GOT3 (cell line): ENCODE measurements around the gene ANKRD49.

Source experiments
- DNase-seq: peaks from one replicate; lab custom pipeline; 2025; ENCODE audit warnings: mixed read lengths; lab: John Stamatoyannopoulos, UW

The ANKRD49 gene

DNA sequence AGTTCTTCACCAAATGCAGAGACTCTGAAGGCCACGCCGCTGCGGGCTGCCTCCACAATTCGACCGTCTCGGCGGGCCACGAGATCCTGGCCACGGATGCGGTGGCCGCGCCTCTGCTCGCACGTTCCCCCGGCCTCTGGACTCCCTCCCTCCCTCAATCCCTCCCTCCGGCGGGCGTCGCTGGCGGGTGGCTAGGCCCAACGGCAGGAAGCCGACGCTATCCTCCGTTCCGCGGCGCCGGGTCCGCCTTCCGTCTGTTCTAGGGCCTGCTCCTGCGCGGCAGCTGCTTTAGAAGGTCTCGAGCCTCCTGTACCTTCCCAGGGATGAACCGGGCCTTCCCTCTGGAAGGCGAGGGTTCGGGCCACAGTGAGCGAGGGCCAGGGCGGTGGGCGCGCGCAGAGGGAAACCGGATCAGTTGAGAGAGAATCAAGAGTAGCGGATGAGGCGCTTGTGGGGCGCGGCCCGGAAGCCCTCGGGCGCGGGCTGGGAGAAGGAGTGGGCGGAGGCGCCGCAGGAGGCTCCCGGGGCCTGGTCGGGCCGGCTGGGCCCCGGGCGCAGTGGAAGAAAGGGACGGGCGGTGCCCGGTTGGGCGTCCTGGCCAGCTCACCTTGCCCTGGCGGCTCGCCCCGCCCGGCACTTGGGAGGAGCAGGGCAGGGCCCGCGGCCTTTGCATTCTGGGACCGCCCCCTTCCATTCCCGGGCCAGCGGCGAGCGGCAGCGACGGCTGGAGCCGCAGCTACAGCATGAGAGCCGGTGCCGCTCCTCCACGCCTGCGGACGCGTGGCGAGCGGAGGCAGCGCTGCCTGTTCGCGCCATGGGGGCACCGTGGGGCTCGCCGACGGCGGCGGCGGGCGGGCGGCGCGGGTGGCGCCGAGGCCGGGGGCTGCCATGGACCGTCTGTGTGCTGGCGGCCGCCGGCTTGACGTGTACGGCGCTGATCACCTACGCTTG, 50.2 kb downstream of the ANKRD49 start, which contains the start of gene FUT4:
TSS of gene FUT4 (plus strand) at position 227 of the 951 bp plus-strand sequence. CDS start at position 440, 213 bp downstream.
- peak; percentile 37 for DNase-seq

GRCh38 chr11:94544646-94545263, 51.0 kb downstream of the ANKRD49 start:
- no peak for DNase-seq

DNA sequence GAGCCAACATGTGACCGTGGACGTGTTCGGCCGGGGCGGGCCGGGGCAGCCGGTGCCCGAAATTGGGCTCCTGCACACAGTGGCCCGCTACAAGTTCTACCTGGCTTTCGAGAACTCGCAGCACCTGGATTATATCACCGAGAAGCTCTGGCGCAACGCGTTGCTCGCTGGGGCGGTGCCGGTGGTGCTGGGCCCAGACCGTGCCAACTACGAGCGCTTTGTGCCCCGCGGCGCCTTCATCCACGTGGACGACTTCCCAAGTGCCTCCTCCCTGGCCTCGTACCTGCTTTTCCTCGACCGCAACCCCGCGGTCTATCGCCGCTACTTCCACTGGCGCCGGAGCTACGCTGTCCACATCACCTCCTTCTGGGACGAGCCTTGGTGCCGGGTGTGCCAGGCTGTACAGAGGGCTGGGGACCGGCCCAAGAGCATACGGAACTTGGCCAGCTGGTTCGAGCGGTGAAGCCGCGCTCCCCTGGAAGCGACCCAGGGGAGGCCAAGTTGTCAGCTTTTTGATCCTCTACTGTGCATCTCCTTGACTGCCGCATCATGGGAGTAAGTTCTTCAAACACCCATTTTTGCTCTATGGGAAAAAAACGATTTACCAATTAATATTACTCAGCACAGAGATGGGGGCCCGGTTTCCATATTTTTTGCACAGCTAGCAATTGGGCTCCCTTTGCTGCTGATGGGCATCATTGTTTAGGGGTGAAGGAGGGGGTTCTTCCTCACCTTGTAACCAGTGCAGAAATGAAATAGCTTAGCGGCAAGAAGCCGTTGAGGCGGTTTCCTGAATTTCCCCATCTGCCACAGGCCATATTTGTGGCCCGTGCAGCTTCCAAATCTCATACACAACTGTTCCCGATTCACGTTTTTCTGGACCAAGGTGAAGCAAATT, 51.7 kb downstream of the ANKRD49 start:
- no peak for DNase-seq

- no peak for DNase-seq
Measured at GRCh38 chr11:94546162-94546470, 52.3 kb downstream of the ANKRD49 start.

DNA sequence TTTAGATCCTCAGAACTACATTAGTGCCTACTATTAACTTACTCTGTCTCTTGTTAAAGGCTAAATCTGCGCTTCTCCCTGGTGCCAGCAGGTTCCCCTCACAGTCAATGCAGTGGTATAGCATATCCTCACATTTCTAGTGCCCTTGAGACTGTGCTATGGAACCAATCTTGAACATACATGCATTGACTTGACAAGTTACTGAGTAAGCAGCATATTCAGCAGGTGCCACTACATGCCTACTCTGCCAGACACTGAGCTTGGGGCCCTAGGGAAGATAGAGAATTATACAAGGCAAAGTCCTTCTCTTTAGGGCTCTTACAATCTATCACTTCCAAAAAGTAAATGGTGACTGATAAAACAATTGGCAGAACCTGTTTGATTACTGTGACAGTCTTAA, 53.1 kb downstream of the ANKRD49 start:
- no peak for DNase-seq

GRCh38 chr11:94549146-94549545, 55.4 kb downstream of the ANKRD49 start:
- no peak for DNase-seq
